Activated gamma-delta T cell treated with anti-CD3 and anti-CD28 coated beads, Interleukin-2, amount 50 U/mL, for 16 hours (primary cell): Measurements from ENCODE around the gene MUC13.

Source experiments
- DNase-seq: peaks from one replicate; pipeline ENCODE4 v3.0.0-alpha.2; 2020; ENCODE audit warnings: low read depth

The MUC13 gene

GRCh38 chr3:124873226-124873625, 61.3 kb downstream of the MUC13 start:
- no peak for DNase-seq

GRCh38 chr3:124867511-124867910, 67.0 kb downstream of the MUC13 start:
- no peak for DNase-seq

DNA sequence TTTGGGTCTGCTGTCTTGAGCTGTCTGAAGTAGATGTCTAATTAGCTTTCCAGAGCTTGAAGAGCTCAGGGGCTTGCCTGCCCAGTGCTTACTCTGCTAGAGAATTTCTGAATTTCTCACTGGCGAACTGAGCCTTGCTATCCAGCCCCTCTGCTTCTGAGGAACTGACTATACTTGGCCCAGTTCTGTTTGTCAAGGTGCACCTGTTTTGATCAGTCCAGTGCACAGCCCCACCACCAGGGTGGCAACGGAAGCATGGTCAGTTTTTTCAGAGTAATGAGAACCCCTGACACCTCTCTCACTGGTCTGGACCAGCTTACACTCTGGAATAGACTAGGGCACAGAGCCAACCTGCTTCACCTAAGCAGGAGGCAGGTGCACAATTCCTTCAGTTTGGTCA, 72.5 kb downstream of the MUC13 start:
- no peak for DNase-seq

GRCh38 chr3:124861041-124861440, 73.5 kb downstream of the MUC13 start:
- DNase-seq, result no peak

GRCh38 chr3:124860599-124860998, 74.0 kb downstream of the MUC13 start:
- no peak for DNase-seq

GRCh38 chr3:124859025-124859424, 75.5 kb downstream of the MUC13 start:
- DNase-seq, result no peak

DNA sequence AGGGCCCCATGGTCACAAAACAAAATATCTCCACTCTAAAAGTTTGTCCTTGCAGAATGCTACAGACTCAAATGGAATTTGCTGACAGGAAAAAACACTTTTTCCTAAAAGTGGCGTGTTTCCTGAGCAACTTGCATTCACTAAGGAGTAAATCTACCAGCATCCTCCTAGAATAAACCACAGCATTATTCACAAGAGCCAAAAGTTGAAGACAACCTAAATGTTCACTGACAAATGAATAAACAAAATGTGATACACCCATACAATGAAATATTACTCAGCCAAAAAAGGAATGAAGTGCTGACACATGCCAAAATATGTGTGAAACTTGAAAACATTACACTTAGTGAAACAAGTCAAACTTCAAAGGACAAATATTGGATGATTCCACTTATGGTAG, 76.3 kb downstream of the MUC13 start:
- DNase-seq, result no peak

DNA sequence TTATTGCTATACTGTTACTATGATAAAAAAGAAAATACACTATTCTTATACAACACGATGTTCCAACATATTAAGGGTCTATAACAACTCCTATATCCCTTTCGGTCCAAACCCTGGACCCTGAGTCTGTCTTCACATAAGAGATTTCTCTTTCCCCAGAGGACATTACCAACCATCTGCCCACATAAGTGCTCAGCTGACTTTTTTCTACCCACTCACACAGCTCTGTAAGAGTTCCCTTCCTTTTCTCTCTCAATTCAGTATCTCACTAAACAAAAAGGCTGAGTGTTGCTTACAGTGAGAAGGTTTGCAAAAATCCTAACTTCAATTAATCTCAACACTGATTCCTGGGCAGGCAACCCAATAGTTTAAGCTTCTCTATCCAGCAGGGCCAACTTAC, 77.9 kb downstream of the MUC13 start:
- no peak for DNase-seq
